CD4-positive, alpha-beta T cell treated with Interferon alpha-2 for 1 hour (primary cell): ENCODE results near the gene ZCCHC24.

Source experiments
- DNase-seq, 2 donors: peaks; one replicate each; pipeline ENCODE4 v3.0.0-alpha.2; 2020 to 2022

The ZCCHC24 gene

DNA sequence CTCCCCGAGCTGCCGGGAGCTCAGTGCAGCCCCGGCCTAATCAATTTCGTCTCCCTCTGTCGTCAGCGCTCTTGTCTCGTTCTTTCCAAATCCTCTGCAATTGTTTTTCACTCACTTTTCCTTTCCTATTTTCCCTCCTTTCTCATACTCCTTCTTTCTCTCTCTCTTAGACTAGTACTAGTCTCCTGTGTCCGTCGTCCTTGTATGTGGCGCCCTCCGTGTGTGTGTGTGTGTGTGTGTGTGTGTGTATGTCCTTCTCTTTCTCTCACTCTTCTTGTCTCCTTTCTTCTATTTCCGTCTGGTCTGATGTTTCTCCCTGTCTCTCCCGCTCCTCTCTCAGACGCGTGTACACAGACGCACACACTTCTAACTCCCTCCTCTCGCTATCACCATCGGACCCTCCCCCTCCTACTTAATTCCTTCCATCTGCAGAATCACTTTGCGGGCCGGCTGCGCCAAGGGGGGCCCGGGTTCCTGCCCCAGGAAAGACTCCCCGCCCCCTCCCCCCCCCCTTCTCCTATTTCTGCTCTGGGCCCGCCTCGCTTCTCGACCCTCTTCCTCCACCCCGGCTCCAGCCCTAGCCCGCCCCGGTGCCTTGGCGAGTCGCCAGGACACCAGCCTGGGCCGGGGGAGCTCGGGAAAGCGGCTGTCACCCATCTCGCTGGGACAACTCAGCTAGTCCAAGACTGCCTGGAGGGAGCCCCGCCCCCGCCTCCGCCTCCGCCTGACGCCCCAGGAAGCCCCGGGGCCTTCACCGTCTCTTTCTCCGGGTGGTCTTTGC lies 743 bp upstream of the ZCCHC24 start:
- peak; percentile 7 to 21 for DNase-seq

GRCh38 chr10:79444199-79445119 lies 965 bp downstream of the ZCCHC24 start:
- peak; percentile 35 to 53 for DNase-seq

DNA sequence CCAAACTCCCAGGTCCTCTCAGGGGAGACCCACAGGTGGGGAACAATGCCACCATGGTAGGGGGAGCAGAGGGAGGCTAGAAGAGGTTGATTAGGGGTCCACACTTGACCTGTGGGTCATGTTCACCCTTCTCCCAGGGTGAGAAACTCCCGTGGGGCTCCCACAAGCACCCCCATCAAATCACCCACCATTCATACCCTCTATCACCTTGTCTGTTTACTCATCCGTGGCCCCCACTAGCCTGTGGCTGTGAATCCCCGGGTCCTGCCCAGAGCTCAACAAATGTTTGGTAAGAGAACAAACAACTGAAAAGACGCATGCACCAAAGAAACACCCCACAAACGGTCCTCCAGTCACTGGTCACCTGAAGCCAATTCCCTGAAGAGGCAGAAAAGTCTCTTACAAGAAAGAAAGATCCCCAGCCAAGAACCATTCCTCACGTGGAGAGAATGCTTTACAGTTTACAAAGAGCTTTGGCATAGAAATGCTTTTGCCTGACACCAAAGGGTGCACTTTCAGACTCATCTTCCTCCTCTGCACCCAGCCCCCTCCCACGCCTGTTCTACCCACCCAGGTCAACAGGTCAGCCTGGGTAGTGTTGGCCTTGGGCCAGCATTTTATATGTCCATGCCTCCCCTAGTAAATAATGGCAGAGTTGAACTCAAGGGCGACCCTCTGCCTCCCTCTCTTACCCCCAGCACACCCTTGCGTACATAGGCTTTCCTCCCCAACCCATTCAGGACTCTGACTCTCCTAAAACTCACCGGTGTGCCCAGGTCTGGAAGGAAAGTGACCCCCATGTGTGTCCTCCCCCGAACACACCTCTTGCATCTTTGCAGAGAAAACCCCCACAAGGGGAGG lies 1.9 kb downstream of the ZCCHC24 start:
- no peak for DNase-seq

DNA sequence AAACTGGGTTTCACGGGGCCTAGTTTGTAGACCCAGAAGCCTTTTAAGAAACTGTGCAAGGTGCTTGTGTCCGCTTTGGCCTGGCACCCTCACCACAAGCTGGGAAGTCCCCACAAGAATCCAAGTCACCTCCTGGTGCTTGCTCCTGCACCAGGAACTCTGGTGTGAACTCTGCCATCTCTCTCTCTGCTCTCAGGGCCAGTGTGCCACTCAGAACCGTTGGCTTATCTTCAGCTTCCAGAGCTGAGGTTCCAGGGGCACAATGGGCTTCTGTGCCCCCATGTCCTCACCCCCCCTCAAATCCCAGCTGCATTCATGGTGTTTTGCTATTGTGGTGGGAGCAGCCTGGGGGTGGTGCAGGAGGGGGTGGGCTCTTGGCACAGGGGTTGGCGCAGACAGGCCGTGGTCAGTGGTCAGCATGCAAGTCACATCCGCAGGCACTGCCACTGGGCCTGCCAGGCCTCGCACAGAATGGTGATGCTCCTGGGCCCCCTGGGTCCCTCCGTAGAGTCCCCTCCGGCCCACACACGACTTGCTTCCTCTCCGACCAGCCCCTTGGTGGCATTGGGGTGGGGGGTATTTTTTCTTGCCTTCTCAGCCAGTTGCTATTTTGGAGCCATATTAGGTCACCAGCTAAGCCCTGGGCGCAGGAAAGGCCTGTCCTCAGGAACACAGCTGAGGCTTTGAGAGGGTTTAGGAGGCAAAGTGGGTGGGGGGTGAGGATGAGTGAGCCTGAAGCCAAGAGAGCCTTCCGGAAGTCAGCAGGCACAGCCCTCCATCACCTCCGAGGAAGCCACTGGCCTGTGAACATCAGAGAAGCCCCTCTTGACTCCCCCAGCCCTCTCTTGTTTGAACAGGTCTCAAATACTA lies 3.0 kb downstream of the ZCCHC24 start:
- no peak for DNase-seq

GRCh38 chr10:79441433-79441832 lies 4.0 kb downstream of the ZCCHC24 start:
- DNase-seq, result no peak

DNA sequence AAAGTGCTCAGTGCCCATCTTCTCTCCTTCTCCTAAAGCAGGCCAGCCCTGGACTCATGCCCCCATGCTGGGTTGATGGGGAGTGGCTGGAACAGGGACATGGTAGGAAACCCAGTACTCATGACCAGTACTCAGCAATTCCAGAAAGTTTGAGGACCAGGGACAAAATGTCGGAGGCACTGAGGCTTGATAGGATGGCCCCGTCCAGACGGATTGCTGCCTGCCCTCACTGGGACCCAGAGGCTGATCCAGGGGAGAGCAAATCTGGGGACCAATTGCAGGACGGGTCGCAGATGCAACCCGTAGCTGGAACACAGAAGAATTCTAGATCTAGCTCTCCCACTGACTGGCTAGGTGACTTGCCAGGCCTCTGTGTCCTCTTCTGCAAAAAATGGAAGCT lies 5.1 kb downstream of the ZCCHC24 start:
- DNase-seq, result no peak

DNA sequence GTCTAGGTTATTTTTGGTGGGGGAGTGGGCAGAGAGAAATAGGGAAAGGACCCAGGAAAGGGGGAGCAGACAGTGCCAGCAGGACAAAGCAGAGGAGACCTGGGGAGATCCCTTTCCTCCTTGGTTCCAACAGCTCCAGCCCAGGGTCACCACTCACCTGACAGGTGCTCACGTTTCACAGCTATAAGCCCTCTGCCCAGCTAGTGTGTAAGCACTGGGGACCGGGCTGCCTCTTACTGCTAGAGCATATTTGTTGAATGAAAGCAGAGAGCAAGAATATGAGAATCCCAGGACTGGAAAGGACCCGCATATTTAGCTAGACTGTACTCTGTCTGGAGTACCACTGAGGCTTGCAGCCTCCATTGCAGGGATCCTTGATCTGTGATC lies 6.7 kb downstream of the ZCCHC24 start:
- DNase-seq, result no peak

- DNase-seq, result no peak
Observed at GRCh38 chr10:79438021-79438698, 7.3 kb downstream of the ZCCHC24 start.

DNA sequence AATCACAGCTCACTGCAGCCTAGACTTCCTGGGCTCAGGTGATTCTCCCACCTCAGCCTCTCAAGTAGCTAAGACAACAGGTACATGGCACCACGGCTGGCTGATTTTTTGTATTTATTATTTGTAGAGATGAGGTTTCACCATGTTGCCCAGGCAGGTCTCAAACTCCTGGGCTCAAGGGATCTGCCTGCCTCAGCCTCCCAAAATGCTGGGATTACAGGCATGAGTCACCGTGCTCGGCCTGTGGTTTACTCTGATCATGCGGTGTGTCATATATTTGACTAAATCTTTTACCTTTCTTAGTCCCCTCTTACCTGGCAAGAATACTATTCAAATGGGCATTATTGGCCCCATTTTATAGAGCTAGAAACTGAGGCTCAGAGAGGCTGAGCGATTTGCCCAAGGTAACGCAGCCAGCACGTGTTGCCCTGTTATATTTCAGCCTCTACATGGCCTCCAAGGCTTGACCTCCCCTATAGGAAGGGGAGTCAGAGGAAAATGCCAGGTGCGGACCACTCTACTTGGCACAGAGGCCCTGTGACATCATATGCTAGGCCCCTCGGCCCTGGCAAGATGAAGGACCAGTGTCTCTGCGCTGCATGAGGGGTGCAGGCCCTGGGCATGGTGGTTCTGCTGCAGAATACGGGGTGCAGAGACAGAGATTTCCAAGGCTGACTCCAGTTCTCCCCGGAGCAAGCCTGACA lies 8.2 kb downstream of the ZCCHC24 start:
- no peak for DNase-seq

DNA sequence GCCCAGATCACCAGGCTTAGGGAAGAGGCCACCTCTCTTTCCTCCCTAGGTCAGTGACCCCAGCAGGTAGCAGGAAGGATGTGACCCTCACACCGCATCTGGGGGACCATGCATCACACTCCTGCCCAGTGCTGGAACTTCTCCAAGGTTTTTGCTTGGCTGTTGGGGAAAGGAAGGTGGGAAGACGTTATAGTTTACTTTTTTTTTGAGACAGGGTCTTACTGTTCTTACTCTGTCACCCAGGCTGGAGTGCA lies 8.6 kb downstream of the ZCCHC24 start:
- DNase-seq, result no peak

DNA sequence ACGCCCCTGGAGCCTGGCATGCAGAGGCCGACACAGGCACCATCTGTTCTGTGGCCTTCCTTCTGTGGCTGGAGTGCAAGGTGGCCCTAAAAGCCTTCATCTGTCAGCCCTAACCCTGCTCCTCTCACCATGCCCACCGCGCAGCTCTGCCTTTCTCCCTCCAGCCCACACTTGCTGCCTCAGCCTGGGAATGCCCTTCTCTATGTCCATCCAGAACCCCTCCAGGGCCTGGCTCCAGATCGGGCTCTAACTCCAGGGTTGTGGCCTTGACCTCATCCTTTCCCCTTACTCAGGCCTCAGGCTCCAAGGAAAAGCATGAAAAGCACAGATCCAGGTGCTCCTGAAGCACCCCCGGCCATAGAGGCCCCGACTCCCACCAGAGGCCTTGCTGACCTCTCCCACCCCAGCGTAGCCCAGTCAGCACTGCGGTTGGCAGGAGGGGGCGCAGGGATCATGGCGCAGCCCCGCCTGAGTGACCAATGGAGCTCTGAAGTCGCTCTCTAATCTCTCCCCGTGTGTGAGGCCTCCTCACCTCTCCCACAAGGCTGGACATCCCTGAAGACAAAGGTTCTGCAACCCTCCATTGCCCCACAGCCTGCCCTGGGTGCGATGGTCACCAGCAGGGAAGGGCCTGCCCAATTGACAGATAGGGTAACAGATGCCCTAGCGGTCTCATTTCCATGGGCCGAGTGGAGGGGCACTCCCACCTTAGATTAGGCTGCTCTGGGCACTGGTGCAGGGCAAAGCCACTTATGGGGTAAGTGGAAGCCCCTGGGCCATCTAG lies 9.2 kb downstream of the ZCCHC24 start:
- no peak for DNase-seq

DNA sequence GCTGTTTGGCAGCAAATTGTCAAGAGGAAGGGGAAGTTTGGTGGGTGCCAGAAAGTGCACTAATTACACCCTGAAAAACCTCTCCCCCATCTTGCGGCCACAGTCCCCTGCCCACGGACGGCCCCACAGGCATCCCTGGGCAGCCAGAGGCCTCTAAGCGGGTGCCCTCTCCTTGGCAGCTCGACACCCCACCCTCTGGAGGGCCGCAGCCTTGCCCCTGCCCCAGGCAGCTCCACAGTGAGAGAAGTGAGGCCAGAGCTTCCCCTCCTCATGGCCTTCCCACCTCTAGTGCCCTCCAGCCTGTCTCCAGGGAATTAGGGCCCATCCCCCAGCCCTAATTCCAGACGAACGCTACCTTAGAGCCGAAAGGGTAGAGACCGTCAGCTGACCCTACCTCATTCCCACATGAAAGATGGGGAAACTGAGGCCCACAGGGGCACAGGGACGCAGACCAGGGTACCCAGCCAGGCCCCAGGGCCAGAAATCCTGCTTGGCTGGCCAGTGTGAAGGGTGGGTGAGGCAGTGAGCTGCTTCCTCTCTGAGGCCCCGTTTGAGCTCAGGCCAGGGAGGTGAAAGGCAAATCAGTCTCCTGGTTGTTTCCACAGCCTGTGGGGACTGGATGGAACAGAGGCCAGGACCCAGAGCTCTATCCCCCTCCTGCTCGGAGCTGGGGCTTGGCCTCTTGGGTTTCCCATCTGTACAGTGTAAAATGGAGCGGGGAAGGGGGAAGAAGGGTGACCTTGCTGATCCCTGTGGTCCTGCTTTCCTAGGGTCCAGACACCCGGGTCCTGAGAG lies 10.0 kb downstream of the ZCCHC24 start:
- DNase-seq, result no peak

GRCh38 chr10:79434821-79435251 lies 10.6 kb downstream of the ZCCHC24 start:
- no peak for DNase-seq

DNA sequence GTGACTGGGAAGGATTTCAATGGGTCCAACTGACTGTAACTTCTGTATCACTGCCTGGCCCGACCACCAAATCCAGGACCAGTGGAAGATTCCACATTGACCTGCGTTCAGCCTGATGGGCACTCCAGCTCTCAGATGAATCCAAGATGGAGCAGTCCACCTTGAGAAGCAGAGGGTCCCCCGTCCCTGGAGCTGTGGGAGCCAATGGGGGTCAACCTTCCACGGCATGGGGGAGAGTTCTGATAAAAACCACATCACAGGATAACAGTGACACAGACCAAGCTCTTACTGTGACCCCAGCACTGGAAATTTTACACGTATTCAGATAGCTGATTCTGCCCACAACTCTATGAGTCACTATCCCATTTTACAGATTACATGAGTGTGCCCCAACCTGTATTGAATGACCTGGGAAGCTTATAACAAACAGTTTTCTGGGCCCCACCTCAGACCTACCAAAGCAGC lies 11.2 kb downstream of the ZCCHC24 start:
- no peak for DNase-seq

DNA sequence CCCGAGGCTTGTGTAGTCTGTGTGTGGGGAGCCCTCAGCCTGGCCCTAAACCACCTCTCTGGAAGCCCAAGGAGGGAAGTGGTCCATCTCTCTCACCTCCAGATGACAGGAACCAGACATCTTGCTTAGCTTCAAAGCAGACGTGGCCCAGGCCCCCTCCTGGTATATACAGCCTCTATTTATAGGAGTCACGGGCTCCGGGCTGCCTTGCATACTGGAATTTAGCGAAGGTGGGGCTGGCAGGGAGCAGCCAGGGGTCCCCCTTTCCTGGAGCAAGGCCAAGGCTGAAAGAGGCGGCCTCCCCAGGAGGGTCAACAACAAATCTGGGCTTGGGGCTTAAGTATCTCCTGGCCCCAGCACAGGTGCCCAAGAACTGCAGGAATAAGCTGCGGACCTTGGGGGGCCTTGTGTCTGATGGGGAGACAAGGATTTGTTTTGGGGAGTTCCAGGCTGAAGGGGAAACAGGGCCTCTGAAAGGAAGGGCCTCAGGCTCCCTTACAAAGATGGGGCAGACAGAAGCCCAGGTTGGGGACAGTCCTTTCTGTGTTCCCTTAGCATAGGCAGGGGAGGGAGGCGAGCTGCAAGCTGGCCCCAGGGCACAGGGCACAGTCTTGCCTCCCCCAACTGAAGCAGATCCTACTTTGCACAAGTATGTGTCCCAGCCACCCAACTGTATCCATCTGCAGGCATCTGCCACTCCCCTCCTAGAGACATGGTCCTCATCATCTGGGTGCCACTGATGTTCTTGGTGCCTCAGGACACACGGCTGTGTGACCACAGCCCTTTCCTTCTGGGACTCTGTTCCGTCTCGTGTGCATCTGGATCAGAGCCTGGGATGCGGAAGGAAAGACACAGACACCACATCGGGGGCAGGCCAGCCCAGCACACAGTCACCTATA lies 11.9 kb downstream of the ZCCHC24 start:
- DNase-seq, result no peak

- DNase-seq, result no peak
Observed at GRCh38 chr10:79431891-79432831, 13.3 kb downstream of the ZCCHC24 start.

GRCh38 chr10:79431428-79431827 lies 14.0 kb downstream of the ZCCHC24 start:
- no peak for DNase-seq
